DMS53 (cell line): ENCODE data around the gene HEPN1.

Experiments
- DNase-seq: peaks from one replicate; lab custom pipeline; 2025; lab: John Stamatoyannopoulos, UW

Gene HEPN1

GRCh38 chr11:124899383-124900145 is 19.5 kb upstream of the HEPN1 start:
- DNase-seq: no peak

- DNase-seq: peak; percentile 34
These were observed 18.6 kb upstream of the HEPN1 start for GRCh38 chr11:124900464-124900863.

GRCh38 chr11:124902616-124903015 is 16.4 kb upstream of the HEPN1 start:
- no peak for DNase-seq

- DNase-seq: peak; percentile 22
These were observed 3.3 kb upstream of the HEPN1 start for GRCh38 chr11:124915541-124916369.

GRCh38 chr11:124916370-124916710 is 2.7 kb upstream of the HEPN1 start:
- no peak for DNase-seq

- DNase-seq: peak; percentile 29
These were observed 1.9 kb upstream of the HEPN1 start for GRCh38 chr11:124917115-124917637.

- no peak for DNase-seq
These were observed 848 bp downstream of the HEPN1 start for GRCh38 chr11:124919898-124920297.

GRCh38 chr11:124920356-124920755 is 1.3 kb downstream of the HEPN1 start:
- DNase-seq: no peak

GRCh38 chr11:124920870-124921609 is 2.0 kb downstream of the HEPN1 start:
- peak; percentile 91 for DNase-seq

GRCh38 chr11:124922831-124923230 is 3.8 kb downstream of the HEPN1 start:
- no peak for DNase-seq

- DNase-seq: no peak
These were observed 4.2 kb downstream of the HEPN1 start for GRCh38 chr11:124923296-124923695.

GRCh38 chr11:124928942-124929665 is 10.1 kb downstream of the HEPN1 start:
- no peak for DNase-seq

GRCh38 chr11:124930799-124931198 is 11.7 kb downstream of the HEPN1 start:
- DNase-seq: no peak

- DNase-seq: peak; percentile 79
These were observed 16.0 kb downstream of the HEPN1 start for GRCh38 chr11:124934862-124935547.

GRCh38 chr11:124935548-124936514 is 16.8 kb downstream of the HEPN1 start, which contains the start of gene HEPACAM:
Gene HEPACAM, minus strand, starts transcription at chr11:124936047. Its CDS starts 41 bp downstream, at chr11:124936006.
- DNase-seq: no peak

GRCh38 chr11:124937336-124937935 is 18.4 kb downstream of the HEPN1 start:
- no peak for DNase-seq

- no peak for DNase-seq
These were observed 19.2 kb downstream of the HEPN1 start for GRCh38 chr11:124938206-124938765.

- no peak for DNase-seq
These were observed 19.9 kb downstream of the HEPN1 start for GRCh38 chr11:124938970-124939369.

GRCh38 chr11:124941703-124942102 is 22.7 kb downstream of the HEPN1 start:
- DNase-seq: no peak
